HG02970 (cell line): ENCODE data around the gene FER1L5.

Experiments used
- ATAC-seq: cut with Tn5 transposase; IDR thresholded peaks from one replicate; pipeline ENCODE4 v1.9.1; 2021; ENCODE audit warnings: mild to moderate bottlenecking, moderate library complexity, moderate number of reproducible peaks; ENCODE audit not compliant: unreplicated experiment, low FRiP score

FER1L5 gene

DNA sequence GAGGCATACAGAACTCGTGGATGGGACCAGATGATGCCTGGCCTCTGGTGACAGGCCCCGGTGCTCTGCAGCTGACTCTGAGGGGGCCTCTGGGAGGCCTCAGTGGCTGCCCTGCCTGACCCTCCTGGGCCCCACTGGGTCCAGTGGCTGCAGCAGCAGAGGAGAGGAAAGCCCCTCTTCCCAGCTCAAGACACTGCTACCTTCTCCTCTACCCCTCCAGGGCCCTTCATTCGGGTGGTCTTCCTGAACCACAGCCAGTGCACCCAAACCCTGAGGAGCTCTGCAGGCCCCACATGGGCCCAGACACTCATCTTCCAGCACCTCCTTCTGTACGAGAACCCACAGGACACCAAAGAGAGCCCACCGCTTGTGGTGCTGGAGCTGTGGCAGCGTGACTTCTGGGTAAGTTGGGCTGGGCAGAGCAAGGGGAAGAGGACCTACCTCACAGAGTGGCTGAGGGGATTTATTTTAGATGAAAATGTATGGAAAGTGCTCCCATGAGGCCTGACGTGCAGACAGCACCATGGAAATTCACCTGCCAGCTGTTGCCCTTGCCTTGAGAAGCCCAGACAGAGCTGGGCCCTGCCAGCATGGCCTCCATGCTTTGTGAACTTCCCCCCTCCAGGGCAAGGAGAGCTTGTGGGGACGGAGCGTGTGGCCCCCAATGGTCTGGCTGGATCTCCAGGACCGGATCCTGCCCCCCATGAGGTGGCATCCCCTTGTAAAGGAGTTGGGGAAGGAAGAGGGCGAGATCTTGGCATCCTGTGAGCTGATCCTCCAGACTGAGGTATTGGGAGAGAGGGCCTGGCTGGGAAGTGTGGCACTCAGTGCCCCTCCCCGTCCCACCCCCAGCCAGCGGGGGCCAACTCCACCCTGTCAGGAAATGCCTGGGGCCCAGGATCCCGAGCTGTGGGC is 51.0 kb downstream of the FER1L5 start:
- ATAC-seq: no peak

DNA sequence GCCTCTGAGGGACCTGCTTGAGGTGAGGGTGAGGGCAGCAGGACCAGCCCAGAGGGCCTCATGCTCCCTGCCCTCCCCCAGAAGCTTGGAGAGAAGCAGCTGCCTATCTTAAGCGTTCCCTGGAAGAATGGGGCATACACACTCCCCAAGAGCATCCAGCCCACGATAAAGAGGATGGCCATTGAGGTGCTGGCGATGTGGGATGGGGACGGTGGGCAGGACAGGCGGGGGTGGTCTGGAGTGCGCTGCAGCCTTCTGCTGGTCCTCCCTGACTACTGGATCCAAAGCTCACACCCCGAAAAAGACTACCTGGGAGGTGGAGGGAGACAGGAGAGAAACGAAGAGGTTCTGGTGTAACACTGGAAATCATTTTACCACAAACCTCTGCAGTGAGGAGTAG is 51.7 kb downstream of the FER1L5 start:
- ATAC-seq: no peak

DNA sequence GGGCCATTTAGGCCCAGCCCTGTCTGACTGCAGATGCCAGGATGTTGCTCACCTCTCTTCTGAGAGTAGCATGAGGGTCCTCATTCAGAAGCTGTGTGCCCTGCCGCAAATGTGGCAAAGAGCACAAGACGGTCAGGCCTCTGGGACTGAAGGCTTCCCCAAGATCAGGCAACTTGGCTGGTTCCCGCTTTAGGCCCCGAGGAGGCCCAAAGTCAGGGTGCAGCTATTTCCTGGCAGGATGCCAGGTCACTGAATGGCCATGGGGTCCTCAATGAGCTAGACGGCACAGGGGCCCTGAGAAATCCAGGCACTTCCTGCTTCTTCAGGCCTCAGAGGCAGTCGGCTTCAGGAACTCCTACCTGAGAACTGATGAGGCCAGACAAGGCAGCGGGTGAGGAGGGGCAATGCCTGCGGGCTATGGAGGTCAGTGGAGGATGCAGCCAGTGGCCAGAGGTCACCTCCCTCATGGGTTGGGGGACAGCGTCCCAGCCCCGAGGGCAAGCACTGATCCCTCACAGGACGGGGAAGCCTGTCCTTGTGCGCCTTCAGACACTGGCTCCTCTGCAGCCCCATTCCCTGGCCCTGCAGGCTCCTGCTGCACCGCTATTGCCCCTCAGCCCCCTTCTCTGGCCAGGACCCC is 52.4 kb downstream of the FER1L5 start:
- no peak for ATAC-seq

DNA sequence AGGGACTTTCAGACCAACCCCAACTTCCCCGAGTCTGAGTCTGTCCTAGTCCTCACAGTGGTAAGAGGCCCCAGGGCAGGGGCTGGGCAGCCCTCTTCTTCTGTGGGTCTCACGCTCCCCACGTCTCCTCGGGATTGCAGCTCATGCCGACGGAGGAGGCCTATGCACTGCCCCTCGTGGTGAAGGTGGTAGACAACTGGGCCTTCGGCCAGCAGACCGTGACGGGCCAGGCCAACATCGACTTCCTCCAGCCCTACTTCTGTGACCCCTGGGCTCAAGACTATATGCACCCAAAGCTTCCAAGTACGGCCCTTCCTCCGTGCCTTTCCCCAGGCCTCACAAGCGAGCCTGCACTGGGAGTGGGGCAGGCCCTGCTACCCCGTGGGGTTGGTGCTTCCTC is 53.0 kb downstream of the FER1L5 start:
- no peak for ATAC-seq

DNA sequence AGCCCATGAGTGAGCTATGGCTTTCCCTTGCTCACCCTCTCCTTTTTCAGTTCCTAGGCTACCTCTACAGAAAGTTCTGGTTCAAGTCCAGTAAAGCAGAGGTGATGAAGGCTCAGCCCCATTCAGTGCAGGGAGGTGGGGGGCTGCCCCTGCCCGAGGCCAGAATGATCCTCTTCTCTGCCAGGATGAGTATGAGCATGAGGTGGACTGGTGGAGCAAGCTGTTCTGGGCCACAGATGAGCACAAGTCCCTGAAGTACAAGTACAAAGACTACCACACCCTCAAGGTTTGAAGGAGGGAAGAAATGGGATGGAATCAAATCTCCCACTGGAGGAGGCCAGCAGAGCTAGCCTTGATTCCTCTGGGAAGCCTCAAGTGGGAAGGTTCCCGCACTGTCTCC is 54.9 kb downstream of the FER1L5 start:
- ATAC-seq: no peak

DNA sequence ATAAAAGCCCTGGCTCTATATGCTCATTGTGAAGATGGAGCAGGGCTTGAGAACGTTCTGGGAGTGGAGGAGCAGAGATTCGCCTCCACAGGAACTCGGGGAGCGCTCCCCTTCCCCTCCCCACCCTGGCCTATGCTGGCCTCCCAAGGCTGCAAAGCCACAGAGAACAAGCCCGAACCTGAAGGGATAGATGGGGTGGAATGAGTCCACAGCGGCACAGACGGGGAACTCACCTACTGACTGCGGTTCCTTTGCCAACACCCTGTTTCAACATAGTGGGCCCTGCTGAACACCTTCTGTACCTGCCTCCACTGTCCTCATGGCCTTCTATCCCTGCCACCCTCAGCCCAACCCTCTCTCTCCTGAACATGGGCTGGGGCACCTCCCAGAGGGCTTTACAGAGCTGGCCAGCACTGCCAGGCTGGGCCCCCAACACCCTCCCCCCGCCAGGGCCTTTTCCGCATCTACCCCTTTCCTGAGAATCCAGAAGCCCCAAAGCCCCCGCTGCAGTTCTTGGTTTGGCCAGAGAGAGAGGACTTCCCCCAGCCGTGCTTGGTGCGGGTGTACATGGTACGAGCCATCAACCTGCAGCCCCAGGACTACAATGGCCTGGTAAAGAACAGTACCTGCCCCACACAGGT is 55.8 kb downstream of the FER1L5 start:
- no peak for ATAC-seq

DNA sequence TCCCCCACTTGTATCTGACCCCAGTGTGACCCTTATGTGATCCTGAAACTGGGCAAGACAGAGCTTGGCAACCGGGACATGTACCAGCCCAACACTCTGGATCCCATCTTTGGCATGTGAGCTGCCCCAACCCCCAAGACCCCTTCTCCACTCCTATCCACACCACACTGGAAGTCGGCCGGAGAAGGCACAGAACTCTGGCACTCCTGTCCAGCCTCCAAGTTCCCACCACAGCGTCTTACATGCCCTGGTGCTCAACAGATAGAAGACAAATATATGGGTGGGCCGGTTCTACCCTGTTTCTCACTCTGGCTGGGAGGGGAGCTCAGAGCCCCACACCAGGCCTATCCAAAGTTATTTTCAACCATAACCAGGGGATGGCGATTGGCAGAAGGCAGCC is 56.5 kb downstream of the FER1L5 start:
- no peak for ATAC-seq

DNA sequence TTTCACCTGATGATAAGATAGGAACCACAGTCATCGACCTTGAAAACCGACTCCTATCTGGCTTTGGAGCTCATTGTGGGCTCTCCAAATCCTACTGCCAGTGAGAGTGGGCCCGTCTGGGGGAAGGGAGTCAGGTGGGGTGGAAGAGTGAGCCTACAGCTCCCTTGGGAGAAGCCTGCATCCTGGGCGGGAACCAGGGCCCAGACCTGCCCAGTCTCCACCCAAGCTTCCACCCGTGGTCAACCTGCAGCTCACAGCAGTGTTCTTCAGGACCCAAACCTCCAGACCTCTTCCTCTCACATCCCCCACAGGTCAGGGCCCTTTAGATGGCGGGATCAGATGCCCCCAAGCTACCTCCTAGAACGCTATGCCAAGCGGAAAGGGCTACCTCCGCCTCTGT is 57.1 kb downstream of the FER1L5 start:
- no peak for ATAC-seq

DNA sequence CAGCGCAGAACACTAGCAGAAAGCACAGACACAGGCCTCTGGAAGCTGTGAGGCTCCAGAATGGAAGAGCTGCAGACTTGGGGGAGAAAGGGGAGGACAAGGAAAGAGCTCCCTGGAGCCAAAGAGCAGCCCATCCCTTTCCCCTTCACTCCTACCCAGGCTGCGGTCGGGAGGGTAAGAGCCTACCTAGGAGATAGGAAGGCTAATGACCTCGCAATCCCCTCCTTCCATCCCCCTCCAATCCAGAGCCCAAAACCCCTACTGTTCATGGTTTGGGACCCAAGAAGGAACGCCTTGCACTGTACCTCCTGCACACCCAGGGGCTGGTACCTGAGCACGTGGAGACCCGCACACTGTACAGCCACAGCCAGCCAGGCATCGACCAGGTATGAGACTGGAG is 57.5 kb downstream of the FER1L5 start:
- no peak for ATAC-seq

DNA sequence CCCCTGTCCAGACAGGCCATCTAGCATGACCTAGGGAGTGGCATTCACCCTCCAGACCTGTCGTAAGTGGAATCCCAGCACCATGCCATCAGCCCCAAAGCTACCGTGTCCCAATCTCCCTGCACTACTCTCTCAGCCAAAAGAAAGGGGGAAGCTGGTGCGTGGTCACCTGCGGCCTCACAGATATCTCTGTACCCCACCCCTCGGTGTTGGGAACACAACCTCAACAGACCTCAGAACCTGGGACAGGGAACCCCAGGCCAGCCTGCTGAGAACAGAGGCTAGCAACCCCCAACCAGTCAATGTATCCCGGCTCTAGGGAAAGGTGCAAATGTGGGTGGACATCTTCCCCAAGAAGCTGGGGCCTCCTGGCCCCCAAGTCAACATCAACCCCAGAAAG is 59.1 kb downstream of the FER1L5 start:
- ATAC-seq: no peak

DNA sequence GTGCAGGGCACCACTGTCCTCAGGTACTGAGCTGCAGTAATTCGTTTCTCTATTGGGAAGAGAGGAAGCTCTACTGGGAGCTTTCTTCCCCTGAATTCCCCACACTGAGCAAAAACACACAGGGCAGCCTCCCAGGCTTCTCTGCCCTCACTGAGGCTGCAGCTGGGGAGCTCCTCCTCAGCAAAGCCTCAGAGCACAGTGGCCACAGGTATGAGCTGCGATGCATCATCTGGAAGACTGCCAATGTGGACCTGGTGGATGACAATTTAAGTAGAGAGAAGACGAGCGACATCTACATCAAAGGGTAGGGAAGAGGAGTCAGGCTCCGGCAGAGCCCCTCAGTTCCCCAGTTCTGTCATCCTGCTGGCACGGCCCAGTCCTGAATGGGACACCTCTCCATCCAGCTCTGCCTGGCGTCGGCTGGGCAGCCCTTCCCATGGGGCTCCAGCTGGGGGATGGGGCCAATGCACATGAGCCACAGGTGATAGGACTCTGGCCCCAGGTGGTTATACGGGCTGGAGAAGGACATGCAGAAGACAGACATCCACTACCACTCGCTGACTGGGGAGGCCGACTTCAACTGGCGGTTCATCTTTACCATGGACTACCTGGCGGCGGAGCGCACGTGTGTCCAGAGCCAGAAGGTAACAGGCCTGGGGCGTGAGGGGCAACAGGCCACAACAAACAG is 59.7 kb downstream of the FER1L5 start:
- ATAC-seq: no peak

DNA sequence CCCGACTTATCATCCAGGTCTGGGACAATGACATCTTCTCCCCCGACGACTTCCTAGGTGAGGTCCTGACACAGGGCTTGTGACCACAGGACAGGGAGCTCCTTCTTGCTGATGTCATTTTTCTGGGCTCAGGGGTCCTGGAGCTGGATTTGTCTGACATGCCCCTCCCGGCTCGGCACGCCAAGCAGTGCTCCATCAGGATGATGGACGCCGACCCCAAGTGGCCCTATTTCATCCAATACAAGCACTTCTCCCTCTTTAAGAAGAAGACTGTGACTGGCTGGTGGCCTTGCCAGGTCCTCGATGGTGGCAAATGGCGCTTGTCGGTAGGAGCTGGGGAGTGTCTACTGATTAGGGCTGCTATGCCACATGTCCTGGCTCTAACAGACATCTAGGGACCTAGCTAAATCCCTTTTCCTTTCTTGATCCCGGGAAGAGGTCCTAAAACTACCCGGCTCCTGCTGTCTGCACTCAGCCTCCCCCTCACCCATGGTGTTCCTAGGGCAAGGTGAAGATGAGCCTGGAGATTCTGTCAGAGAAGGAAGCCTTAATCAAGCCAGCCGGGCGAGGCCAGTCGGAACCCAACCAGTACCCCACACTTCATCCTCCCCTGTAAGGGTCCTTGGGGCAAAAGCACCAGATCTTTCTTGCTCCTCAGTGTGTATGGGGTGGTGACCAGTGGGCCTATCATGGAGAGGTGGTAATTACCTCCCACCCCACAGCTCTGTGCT is 60.6 kb downstream of the FER1L5 start:
- ATAC-seq: no peak

DNA sequence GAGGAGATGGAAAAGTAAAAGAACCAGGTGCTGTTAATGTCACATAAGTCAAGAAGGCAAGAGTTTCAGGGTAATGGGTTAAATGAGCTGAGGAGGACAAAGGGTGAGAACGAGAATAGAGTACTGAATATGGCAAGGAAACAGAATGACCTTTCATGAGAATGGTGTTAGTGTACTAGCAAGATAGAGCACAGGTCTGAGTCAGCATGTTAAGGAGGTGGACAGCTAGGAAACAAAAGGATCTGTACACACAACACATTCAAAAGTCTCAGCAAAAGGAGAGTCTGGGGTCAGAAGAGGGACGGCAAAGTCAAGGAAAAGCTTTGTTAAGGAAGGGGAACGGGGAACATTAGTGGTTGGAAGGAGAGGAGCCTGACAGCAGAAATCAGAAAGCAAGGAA is 68.4 kb downstream of the FER1L5 start:
- ATAC-seq: no peak

DNA sequence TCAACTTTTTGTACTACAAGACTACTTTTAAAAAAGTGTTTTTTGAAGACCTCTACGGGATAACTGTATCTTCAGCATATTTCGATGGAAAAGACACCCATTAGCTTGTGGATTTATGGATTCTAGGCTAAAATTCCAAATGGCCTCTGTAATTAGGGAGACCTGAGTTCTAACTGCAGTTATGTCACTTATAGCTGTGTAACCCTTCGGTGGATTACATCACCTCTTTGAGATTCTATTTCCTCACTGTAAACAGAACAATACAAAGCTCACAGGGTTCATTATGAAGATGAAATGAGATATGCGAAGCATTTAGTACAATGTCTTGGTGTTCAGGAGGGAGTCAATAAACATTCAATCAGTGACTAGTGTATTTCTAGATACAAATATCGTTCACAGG is 73.1 kb downstream of the FER1L5 start:
- no peak for ATAC-seq

DNA sequence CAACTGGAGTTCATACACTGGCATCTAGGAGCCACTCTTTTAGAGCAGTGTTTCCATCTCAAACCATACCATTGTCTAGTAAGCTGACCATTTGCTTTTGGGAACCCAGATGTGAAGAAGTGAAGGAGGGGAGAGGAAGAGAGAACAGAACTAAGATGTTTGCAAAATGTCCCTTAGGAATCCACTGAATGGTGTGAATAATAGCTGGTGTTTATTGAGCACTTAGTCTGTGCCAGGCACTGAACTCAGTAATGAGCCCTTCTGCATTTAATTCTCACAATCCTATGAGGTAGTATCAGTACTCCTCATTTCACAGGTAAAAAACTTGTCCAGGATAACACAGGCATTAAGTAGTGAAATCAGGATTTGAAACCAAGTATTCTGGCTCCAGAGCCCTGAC is 73.8 kb downstream of the FER1L5 start:
- no peak for ATAC-seq

DNA sequence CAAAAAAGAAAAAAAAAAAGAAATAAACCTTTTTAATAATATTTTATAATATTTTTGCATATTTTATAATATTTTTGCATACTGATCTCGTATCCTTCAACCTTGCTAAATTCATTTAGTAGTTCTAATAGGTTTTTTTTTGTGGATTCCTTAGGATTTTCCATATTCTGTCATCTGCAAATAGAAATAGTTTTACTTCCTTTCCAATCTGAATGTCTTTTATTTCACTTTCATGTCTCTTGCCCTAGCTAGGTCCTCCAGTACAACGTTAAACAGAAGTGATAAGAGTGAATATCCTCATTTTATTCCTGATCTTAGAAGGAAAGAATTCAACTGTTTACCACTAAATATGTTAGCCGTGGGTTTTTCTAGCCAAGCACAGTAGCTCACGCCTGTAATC is 83.6 kb downstream of the FER1L5 start:
- ATAC-seq: no peak

DNA sequence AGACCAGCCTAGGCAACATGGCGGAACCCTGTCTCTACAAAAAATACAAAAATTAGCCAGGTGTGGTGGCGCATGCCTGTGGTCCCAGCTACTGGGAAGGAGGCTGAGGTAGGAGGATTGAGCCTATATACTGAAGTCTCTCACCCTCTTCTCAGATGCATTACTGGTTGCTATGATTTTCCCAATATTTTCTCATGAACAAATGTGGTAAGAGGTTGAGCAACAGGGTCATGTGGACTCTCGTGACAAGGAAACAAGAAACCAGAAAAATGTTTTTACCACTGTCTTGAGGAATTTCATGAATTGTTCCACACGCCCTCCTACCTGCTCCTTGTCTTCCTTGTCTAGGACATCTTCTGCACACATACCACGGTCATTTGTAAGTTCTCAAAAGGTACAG is 84.9 kb downstream of the FER1L5 start:
- no peak for ATAC-seq

DNA sequence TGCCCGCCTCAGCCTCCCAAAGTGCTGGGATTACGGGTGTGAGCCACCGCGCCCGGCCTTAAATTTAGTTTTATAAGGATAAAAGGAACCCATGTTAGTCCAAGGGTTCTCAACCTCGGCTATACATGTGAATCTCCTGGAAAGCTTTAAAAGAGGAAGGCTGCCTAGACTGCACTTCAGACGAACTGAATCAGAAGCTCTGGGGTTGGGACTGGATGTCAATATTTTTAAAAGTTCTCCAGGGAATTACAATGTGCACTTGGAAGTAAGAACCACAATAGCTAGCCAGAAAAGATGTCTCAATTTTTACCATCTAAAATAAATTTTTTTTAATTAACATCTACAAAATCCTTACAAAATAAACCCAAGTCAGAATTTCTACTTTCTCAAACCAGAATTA is 87.2 kb downstream of the FER1L5 start:
- no peak for ATAC-seq

DNA sequence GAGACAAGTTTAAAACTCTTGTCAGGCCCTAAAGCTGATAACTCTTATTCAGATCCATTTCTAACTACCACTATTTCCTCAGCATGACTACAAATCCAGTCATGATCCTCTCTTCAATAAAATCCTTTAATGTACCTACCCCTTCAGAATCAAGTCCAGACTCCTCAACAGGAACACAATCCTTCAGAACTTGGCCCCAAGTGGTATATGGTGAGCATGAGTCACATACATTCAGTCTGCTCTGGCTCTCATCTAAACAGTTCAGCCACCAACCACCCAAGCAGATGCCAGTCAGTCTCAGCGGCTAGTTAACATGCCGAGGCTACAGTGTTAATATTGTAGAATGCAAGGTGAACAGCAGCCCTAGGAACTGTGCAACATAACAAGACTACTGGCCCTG is 87.6 kb downstream of the FER1L5 start:
- no peak for ATAC-seq

DNA sequence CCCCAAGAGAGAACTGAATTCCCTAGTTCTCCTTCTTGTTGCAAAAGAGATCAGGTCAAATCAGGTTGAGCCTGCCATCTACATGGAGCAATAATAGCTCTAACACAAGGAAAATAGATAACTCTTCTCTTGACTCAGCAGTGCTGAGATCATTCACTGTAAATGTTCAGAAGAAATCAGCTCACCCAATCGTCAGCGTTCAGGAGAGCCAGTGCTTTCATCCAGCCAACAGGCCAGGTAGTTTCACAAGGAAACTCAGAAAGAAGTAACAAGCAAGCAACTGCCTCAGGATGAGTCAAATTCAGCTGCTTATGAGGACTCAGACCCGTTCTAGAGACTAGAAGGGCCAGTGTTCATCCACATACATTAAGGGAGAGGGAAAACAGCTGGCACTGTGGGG is 91.4 kb downstream of the FER1L5 start:
- ATAC-seq: no peak
